ENCODE results near the gene PRKCG. TPM values are rescaled to one million over a fixed set of nuclear protein-coding genes. Genes with fewer than 3 reads are reported as not detected.

The PRKCG gene
- total RNA-seq, 1 donor from 2014 or later: 0.51 TPM

DNA sequence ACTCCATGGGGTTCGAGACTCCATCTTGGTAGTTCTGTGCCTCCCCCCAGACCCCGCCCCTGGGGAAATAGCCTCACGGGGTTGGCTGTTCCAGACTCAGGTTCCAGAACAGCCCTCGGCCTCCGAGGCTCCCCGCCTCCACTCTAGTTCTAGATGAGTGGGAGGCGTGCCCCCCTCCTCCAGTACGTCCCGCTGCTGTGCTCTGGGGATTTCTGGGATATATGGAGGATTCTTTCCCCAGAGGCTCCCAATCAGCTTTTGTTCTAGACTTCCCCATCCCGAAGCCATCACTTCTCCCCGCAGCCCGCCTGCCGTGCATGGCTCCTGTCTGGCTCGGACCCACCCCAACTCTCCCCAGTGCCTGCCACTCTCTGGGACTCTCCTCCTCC lies 25.2 kb downstream of the PRKCG start:
- H3K79me2 ChIP-seq (ENCODE audit: low read depth): peaks cover 11% of the 10 kb centered on the region
- no peak for DNase-seq (ENCODE audit: low spot score)
- Mint-ChIP-seq H3K27me3 (ENCODE audit: insufficient read depth, low read depth) (peaks cover 31% of the 10 kb centered on the region), H3K27ac (no peak overlapping the region), H3K4me3 (peak overlapping the region; percentile 86), H3K9me3 (no peaks in the 10 kb centered on the region), H3K36me3 (peaks cover 11% of the 10 kb centered on the region), H3K4me1 (peaks cover 45% of the 10 kb centered on the region)
- peaks cover 17% of the 10 kb centered on the region for H3F3A ChIP-seq (ENCODE audit: low read depth)
- H3K27me3 ChIP-seq: peaks cover 76% of the 10 kb centered on the region
- no peak overlapping the region for H3K9ac ChIP-seq
- no peak overlapping the region for H2AFZ ChIP-seq (replicated peaks)
- peak overlapping the region; percentile 83 for H3K4me2 ChIP-seq
- H3K4me3 ChIP-seq: no peak overlapping the region
- peaks cover 9% of the 10 kb centered on the region for H3K4me1 ChIP-seq
- TF ChIP-seq, protein P1, sequence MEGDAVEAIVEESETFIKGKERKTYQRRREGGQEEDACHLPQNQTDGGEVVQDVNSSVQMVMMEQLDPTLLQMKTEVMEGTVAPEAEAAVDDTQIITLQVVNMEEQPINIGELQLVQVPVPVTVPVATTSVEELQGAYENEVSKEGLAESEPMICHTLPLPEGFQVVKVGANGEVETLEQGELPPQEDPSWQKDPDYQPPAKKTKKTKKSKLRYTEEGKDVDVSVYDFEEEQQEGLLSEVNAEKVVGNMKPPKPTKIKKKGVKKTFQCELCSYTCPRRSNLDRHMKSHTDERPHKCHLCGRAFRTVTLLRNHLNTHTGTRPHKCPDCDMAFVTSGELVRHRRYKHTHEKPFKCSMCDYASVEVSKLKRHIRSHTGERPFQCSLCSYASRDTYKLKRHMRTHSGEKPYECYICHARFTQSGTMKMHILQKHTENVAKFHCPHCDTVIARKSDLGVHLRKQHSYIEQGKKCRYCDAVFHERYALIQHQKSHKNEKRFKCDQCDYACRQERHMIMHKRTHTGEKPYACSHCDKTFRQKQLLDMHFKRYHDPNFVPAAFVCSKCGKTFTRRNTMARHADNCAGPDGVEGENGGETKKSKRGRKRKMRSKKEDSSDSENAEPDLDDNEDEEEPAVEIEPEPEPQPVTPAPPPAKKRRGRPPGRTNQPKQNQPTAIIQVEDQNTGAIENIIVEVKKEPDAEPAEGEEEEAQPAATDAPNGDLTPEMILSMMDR (IDR thresholded peaks at IDR 0.05): no peak
- no peak for TF ChIP-seq EZH2phosphoT487 (IDR thresholded peaks at IDR 0.05)
- TF ChIP-seq EZH2 (IDR thresholded peaks at IDR 0.05): no peak
- peaks cover 42% of the 10 kb centered on the region for H4K20me1 ChIP-seq (ENCODE audit: low read depth)
- H3K9me3 ChIP-seq (ENCODE audit: low read depth): no peaks in the 10 kb centered on the region
- H3K27ac ChIP-seq: no peak overlapping the region
- H3K36me3 ChIP-seq: no peaks in the 10 kb centered on the region

DNA sequence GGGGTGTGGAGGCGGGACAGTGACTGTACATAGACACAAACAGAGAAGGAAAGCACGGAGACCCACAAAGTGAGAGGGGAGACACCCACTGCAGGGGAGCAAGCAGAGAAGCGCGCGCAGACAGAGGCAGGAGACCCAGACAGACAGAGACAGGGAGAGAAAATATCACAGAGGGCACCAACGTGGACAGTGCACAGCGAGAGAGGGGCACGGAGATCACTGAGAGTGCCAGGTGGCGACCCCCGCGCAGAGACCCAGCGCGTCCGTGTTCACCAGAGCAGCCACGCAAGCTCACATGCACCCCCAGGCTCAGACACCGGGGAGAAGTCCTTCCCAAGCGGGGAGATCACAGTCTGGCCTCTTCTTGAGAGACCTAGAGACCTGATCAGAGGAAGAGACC lies 25.7 kb downstream of the PRKCG start:
- no peaks in the 10 kb centered on the region for H3K9me3 Mint-ChIP-seq
- DNase-seq (ENCODE audit: low spot score): no peak
- H3K27me3 ChIP-seq: peaks cover 76% of the 10 kb centered on the region
- peaks cover 45% of the 10 kb centered on the region for H3K4me1 Mint-ChIP-seq
- no peaks in the 10 kb centered on the region for H3K9me3 ChIP-seq (ENCODE audit: low read depth)
- peak overlapping the region; percentile 99 for H3K4me3 ChIP-seq
- H3K4me1 ChIP-seq: peaks cover 9% of the 10 kb centered on the region
- H3K4me2 ChIP-seq: peak overlapping the region; percentile 83
- peaks cover 11% of the 10 kb centered on the region for H3K36me3 Mint-ChIP-seq
- H3K27ac ChIP-seq: no peak overlapping the region
- H3K27ac Mint-ChIP-seq: no peak overlapping the region
- H3K79me2 ChIP-seq (ENCODE audit: low read depth): peaks cover 11% of the 10 kb centered on the region
- H3K4me3 Mint-ChIP-seq: peak overlapping the region; percentile 86
- no peaks in the 10 kb centered on the region for H3K36me3 ChIP-seq
- no peak overlapping the region for H2AFZ ChIP-seq (replicated peaks)
- peaks cover 17% of the 10 kb centered on the region for H3F3A ChIP-seq (ENCODE audit: low read depth)
- peaks cover 27% of the 10 kb centered on the region for H3K27me3 Mint-ChIP-seq (ENCODE audit: insufficient read depth, low read depth)
- no peak for TF ChIP-seq EZH2phosphoT487 (IDR thresholded peaks at IDR 0.05)
- TF ChIP-seq, protein P1 (IDR thresholded peaks at IDR 0.05): no peak
- no peak for TF ChIP-seq EZH2 (IDR thresholded peaks at IDR 0.05)
- peaks cover 43% of the 10 kb centered on the region for H4K20me1 ChIP-seq (ENCODE audit: low read depth)
- no peak overlapping the region for H3K9ac ChIP-seq

DNA sequence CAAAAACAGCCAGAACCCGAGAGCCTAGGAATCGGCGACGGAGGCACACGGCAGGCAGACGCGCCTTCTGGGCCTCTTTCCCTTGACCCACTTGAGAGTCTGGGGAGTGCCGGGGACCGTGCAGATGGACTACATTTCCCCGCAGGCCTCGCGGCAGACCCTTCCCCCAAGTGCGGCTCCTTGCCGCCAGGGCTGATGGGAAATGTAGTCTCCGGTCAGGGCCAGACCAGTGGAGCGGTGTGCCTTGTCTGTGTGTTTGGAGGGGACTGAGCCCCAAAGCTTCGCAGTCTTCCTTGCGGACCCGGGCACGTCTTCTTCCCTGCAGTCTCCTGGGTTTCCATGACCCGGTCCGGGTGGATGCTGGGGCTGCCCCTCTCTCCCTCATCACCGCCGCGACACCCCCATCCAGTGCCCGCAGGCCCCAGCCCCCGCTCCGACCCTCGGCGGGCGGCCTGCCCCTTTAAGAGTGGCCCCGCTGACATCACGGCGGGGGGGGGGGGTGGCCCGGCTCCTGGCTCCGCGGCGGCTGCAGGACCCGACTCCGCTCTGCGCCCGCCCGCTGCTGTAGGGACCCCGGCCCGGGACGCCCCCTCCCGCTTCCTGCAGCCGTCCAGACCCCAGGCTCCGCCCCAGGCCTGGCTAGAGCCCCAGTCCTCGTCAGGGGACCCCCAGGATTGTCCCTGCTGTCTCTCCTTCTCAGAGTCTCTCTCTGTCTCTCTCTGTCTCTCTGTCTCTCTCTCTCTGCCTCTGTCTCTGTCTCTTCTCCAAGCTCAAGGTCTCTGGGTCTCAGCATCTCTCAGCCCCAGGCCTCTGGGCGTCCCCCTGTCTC lies 26.3 kb downstream of the PRKCG start:
- peaks cover 45% of the 10 kb centered on the region for H4K20me1 ChIP-seq (ENCODE audit: low read depth)
- H3F3A ChIP-seq (ENCODE audit: low read depth): peaks cover 17% of the 10 kb centered on the region
- Mint-ChIP-seq H3K36me3 (peaks cover 10% of the 10 kb centered on the region), H3K9me3 (no peaks in the 10 kb centered on the region), H3K27me3 (ENCODE audit: insufficient read depth, low read depth) (peaks cover 27% of the 10 kb centered on the region), H3K4me1 (peaks cover 42% of the 10 kb centered on the region), H3K27ac (peak overlapping the region; percentile 68), H3K4me3 (peak overlapping the region; percentile 90)
- no peak overlapping the region for H3K27ac ChIP-seq
- no peak overlapping the region for H3K9ac ChIP-seq
- TF ChIP-seq EZH2 (IDR thresholded peaks at IDR 0.05) (peak; percentile 24), EZH2phosphoT487 (IDR thresholded peaks at IDR 0.05) (no peak)
- peak overlapping the region; percentile 99 for H3K4me3 ChIP-seq
- H3K9me3 ChIP-seq (ENCODE audit: low read depth): no peaks in the 10 kb centered on the region
- H3K36me3 ChIP-seq: no peaks in the 10 kb centered on the region
- H3K27me3 ChIP-seq: peaks cover 76% of the 10 kb centered on the region
- H2AFZ ChIP-seq (replicated peaks): peak overlapping the region; percentile 83
- H3K4me1 ChIP-seq: peaks cover 9% of the 10 kb centered on the region
- peak overlapping the region; percentile 83 for H3K4me2 ChIP-seq
- peak; percentile 88 for DNase-seq (ENCODE audit: low spot score)
- H3K79me2 ChIP-seq (ENCODE audit: low read depth): peaks cover 11% of the 10 kb centered on the region

DNA sequence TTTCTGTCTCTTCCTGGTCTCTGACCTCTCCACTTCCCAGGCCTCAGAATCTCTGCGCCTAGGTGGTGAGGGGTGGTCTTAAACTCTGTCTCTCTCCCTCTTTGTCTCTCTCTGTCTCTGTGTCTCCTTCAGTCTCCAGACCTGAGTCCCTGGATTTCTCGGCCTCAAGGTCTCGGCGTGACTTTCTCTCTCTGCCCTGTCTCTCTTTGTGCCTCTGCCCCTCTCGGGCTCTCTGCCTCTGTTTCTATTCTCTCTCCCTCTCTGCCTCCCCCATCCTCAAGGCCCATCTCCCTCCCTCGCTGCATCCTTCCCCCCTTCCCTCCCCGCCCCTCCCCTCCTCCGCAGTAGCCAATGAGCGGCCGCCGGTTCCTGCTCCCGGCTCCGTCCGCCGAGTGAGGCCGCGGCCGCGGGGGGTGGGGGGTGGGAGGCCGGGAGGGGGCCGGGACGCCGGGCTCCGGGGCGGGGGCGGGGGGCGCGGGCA lies 27.0 kb downstream of the PRKCG start, which contains the start of gene CACNG7:
TSS of gene CACNG7 (plus strand) at position 344 of the 481 bp plus-strand sequence. CDS start 3,554 bp downstream, outside the sequence.
- Histone ChIP-seq H3K4me3 (peak within 1 kb of the TSS; percentile 99), H3K36me3 (no peaks in the 10 kb centered on the region), H4K20me1 (ENCODE audit: low read depth) (peaks cover 40% of the 10 kb centered on the region), H3K79me2 (ENCODE audit: low read depth) (peaks cover 11% of the 10 kb centered on the region), H3K4me1 (peaks cover 9% of the 10 kb centered on the region), H3K4me2 (peak within 1 kb of the TSS; percentile 100), H3K9ac (peak within 1 kb of the TSS; percentile 55), H3K27ac (no peak within 1 kb of the TSS), H3K9me3 (ENCODE audit: low read depth) (no peaks in the 10 kb centered on the region), H3F3A (ENCODE audit: low read depth) (peaks cover 17% of the 10 kb centered on the region), H2AFZ (replicated peaks) (peak within 1 kb of the TSS; percentile 83), H3K27me3 (peaks cover 71% of the 10 kb centered on the region)
- peaks cover 42% of the 10 kb centered on the region for H3K4me1 Mint-ChIP-seq
- TF ChIP-seq EZH2 (IDR thresholded peaks at IDR 0.05): no peak
- TF ChIP-seq EZH2phosphoT487 (IDR thresholded peaks at IDR 0.05): no peak
- TF ChIP-seq, protein P1 (IDR thresholded peaks at IDR 0.05): no peak
- peaks cover 11% of the 10 kb centered on the region for H3K36me3 Mint-ChIP-seq
- peak within 1 kb of the TSS; percentile 68 for H3K27ac Mint-ChIP-seq
- H3K4me3 Mint-ChIP-seq: peak within 1 kb of the TSS; percentile 94
- peaks cover 27% of the 10 kb centered on the region for H3K27me3 Mint-ChIP-seq (ENCODE audit: insufficient read depth, low read depth)
- DNase-seq (ENCODE audit: low spot score): peak; percentile 80
- no peaks in the 10 kb centered on the region for H3K9me3 Mint-ChIP-seq
